ENCODE measurements around the gene CHFR.
"Not testable (repeated sequence)": the region's sequence is repeated elsewhere in the genome, so short reads cannot be mapped to it uniquely, and the experiment has no call there.

Gene CHFR

DNA sequence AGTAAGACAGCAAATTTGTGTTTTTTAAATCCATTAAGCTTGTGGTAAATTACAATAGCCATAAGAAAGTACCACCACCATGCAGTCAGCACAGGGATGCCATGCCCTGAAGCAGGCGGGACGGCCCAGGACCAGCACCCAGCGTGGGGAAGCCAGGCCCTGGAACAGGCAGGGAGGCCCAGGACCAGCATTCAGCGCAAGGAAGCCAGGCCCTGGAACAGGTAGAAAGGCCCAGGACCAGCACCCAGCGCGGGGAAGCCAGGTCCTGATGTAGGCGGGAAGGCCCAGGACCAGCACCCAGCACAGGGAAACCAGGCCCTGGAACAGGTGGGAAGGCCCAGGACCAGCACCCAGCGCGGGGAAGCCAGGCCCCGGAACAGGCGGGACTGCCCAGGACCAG lies 13.2 kb downstream of the CHFR start:
- DNase-seq (ENCODE audit: low read depth), result no peak

- no peak for DNase-seq (ENCODE audit: low read depth)
These were observed 13.7 kb downstream of the CHFR start for GRCh38 chr12:132873724-132874123.

DNA sequence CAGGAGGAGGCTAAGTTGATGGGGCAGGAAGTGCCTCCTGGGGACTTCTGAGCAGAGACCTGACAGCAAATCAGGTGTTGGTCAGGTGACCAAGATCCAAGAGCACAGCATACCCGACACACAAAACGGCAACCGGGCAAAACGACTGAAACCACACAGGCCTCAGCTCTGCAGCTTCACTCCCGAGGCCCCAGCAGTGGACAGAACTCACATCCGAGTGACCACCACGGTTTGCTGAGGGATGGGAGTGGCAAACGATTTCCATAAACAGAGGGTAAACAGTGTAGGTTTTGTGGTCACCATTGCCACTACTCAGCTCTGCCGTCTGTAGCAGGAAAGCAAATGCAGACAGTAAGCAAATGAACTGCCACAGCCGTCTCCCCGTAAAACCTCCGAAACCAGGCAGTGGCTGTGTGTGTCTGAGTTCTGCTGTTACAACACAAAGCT lies 14.4 kb downstream of the CHFR start:
- DNase-seq (ENCODE audit: low read depth), result no peak

DNA sequence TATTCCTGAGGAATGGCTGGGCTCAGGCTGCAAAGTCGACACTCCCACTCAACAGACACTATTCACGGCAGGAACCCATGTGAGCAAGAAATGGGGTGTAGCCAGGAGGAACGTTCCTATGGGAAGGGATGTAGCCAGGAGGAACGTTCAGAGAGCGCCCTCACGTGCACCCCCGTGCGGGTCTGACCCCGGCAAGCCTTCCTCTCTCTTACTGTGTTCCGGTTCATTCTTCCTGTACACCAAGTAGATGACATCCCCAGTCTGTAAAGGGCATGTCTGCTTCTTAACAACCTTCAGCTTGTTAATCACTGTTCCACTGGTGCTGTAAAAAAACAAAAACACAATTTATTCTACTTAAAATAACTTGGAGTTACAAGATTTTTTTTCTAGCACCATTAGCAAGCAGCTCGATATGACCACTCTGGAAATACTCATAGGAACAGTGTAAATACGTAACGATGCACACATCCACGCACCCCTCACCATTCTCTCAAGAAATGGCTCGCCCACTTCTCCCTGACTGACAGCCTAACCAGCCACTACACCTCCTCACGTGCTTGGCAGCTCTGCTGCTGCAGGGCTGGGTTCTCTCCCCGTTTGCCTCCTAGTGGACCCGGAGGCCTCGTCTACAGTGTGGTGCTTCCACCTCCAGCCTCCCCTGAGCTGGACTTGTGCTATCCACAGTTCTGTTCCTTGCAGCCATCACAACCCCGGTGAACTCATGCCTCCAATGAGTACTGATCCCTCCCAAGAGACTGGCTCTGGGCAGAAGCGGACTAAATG lies 15.1 kb downstream of the CHFR start:
- DNase-seq (ENCODE audit: low read depth), result no peak

GRCh38 chr12:132869551-132869950 lies 17.9 kb downstream of the CHFR start:
- no peak for DNase-seq (ENCODE audit: low read depth)

- DNase-seq (ENCODE audit: low read depth), result no peak
These were observed 21.1 kb downstream of the CHFR start for GRCh38 chr12:132866251-132866828.

GRCh38 chr12:132861558-132861957 lies 25.8 kb downstream of the CHFR start:
- no peak for DNase-seq (ENCODE audit: low read depth)

DNA sequence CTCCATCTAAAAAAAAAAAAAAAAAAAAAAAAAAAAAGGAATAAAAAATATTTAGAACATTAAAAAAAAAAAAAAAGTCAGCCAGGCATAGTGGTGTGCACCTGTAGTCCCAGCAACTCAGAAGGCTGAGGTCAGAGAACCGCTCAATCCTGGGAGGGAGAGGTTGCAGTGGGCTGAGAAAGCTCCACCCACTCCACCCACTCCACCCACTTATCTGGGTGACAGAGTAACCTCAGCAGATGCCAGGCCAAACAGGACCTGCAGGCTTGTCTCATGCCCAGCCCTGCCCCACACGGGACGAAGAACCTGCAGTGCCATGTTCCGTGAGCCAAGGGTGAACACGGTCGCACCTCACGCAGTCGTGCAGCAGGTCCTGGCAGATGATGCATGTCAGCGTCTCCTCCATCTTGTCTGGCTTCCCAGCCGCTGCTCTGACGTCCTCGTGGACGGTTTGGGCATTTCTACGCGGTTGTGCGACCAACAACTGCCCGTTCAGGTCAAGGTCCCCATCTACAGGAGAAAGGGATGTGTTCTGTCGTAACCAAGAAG lies 28.6 kb downstream of the CHFR start:
- no peak for DNase-seq (ENCODE audit: low read depth)

DNA sequence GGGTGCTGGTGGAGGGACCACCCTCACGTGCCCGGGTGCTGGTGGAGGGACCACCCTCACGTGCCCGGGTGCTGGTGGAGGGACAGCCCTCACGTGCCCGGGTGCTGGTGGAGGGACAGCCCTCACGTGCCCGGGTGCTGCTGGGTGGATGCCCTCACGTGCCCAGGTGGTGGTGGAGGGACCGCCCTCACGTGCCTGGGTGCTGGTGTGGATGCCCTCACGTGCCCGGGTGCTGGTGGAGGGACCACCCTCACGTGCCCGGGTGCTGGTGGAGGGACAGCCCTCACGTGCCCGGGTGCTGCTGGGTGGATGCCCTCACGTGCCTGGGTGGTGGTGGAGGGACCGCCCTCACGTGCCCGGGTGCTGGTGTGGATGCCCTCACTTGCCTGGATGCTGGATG lies 30.4 kb downstream of the CHFR start:
- not testable (repeated sequence) for DNase-seq (ENCODE audit: low read depth)

- no peak for DNase-seq (ENCODE audit: low read depth)
These were observed 30.8 kb downstream of the CHFR start for GRCh38 chr12:132856581-132856980.

DNA sequence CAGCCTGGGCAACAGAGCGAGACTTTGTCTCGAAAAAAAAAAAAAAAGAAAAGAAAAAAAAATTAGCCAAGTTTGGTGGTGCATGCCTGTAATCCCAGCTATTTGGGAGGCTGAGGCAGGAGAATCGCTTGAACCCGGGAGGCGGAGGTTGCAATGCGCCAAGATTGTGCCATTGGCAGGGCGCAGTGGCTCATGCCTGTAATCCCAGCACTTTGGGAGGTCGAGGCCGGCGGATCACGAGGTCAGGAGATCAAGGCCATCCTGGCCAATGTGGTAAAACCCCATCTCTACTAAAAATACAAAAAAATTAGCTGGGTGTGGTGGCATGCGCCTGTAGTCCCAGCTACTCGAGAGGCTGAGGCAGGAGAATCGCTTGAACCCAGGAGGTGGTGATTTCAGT lies 32.2 kb downstream of the CHFR start:
- not testable (repeated sequence) for DNase-seq (ENCODE audit: low read depth)

DNA sequence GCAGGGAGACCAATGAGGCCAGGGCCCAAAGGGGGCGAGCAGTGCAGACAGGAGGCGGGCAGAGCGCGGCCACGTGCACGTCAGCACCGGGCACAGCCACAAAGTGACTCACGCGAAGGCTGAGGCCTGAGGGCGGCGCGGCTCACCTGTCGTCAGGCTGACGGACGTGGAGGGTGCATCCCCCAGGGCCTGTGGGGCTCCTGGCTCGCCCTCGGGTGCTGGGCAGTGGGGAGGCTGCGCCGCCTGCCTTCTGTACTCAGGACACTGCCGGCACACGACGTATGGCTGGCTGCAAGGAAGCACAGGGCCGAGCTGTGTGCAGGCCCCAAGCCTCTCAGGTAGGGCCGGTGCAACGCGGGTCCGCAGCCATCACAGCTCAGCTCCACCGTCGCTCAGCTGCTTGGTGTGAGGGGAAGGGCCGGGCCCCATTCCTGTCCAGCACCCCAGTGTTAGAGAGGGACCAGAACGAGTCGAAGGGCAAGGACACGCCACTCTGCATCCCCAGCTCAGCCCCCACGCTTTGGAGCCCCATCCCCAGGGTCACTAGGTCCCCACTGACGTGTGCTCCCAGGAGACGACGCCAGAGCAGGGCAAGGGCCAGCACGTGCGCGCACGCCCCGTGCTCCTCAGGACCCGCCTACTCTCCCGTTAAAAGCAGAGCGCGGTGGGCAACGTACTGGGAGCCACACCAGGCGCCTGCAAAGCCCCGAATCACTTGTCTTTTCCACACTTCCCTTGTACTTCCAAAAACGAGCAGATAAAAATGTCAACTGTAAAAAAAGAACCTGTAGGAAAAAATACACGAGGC lies 33.9 kb downstream of the CHFR start:
- DNase-seq (ENCODE audit: low read depth), result no peak

GRCh38 chr12:132852496-132852895 lies 34.9 kb downstream of the CHFR start:
- no peak for DNase-seq (ENCODE audit: low read depth)

- no peak for DNase-seq (ENCODE audit: low read depth)
These were observed 35.9 kb downstream of the CHFR start for GRCh38 chr12:132851465-132851864.

DNA sequence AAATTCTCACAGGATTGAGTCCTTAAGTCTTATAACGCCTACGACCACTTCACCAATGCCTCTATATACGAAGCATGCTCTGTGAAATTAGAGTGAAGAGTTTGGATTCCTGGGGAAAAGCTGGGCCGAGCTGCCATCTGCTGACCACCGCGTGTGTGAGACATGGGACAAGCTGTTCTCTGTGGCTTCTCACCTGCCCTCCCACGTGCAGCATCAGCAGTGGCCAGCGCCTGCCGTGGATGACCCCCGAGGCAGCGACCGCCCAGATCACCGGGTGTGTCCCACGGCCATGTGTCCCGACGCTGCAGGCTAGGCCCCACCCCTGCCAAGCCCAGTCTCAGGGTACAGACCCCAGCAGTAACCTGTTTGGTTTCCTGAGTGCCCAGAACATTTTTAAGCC lies 37.1 kb downstream of the CHFR start:
- no peak for DNase-seq (ENCODE audit: low read depth)

DNA sequence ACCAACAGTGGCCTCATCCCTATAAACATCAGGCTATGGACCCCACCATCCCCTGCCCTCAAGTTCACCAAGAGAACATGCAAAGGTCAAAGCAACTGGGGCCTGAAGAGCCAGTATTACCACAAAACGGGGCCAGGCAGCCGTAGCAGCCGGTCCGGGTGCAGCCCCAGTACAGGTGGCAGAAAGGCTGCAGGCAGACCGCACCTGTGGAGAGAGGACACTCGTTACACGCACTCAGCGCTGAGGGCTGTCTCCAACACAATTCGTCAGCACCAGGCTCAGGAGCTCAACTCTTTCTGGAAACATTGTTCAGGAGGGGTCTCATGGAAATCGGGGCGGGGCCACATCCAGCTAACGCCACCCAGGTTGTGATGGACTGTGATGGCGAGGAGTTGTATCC lies 38.9 kb downstream of the CHFR start:
- DNase-seq (ENCODE audit: low read depth), result no peak

DNA sequence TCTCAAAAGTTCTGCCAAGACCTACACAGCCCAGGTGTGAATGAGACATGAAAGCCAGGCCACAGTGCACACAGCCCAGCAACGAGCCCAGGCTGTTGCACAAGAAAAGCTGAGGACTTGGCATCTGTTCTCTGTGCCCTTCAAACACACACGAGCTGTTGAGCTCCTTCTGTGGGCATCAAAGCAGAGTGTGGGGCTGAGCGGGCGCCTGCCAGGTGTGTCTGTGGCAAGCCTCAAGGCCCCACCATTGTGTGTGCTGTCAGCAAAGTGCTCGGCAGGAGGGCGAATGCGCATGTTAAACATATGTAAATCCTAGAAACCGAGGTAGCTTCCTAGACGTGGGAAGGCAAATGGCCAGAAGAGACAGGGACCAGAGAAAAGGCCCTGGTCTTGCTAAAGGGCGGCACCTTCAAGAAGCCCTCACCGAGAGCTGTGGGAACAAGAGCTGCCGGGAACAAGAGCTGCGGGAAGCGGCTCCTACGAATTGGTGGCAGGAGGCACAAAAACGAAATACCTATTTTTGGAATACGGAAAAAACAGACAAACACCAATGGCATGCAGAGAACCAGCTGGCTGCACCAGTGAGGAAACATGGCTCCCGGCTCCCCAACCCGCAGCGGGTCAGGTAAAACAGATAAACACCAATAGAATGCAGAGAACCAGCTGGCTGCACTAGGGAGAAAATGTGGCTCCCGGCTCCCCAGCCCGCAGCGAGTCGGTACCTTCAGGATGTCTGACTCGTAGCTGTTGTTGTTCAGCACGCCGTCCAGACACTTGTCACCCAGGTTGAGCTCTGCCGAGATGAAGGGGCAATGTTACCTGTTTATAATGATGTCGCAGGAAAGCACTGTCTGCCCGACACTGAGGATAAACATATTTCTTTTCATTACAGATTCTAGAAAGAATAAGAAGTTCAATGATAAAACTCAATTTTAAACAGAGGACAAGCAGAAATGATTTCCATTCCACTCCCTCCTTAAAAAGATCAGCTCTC lies 39.7 kb downstream of the CHFR start:
- no peak for DNase-seq (ENCODE audit: low read depth)

DNA sequence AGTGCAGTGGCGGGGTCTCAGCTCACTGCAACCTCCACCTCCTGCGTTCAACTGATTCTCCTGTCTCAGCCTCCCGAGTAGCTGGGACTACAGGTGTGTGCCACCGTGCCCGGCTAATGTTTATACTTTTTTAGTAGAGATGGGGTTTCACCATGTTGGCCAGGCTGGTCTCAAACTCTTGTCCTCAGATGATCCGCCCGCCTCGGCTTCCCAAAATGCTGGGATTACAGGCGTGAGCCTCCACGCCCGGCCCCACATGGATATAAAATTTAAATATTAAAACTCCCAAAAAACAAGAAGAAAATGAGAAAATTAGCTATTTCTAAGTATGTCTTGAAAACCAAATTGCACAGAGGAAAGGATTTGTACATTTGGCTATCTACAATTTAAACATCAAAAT lies 42.7 kb downstream of the CHFR start:
- not testable (repeated sequence) for DNase-seq (ENCODE audit: low read depth)

- DNase-seq (ENCODE audit: low read depth), result no peak
These were observed 44.9 kb downstream of the CHFR start for GRCh38 chr12:132842449-132843045.

- no peak for DNase-seq (ENCODE audit: low read depth)
These were observed 46.3 kb downstream of the CHFR start for GRCh38 chr12:132841151-132841550.

GRCh38 chr12:132840536-132840935 lies 46.9 kb downstream of the CHFR start:
- no peak for DNase-seq (ENCODE audit: low read depth)
